ENCODE results near the gene SMIM9.

DNA sequence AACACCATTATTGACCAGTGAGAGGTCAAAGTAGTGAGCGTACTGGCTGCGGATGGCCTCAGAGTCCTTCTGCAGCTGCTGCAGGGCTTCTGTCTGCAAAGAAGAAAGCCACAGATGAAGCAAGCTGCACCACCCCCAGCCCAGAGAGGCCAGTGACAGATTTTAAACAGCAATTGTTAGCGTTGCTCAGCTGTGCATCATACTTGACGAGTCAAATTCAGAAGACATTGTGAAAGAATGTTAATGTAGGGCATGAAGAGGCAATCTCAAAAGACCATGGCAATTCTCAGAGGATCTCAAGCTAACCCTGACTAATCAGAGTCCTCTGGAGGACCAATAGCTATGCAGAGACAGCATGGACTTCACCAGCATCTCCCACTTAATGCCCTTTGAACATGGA lies 55.2 kb downstream of the SMIM9 start:
- TF ChIP-seq POLR2A (IDR thresholded peaks at IDR 0.05) (no peak), POLR2AphosphoS5 (IDR thresholded peaks at IDR 0.05) (no peak)

All from suprapubic skin (tissue), 4 donors.